Vagina (tissue), 2 donors: ENCODE results near the gene TPGS1.

ENCODE experiments used
- POLR2A ChIP-seq, 2 donors: fragments of 450-650 bp; IDR thresholded peaks; one replicate each; pipeline ENCODE4 v1.6.1; 2017; ENCODE audit warnings: antibody characterized with exemption in 2 of 2, mild to moderate bottlenecking in 2 of 2, moderate library complexity in 2 of 2
- POLR2AphosphoS5 ChIP-seq, 2 donors: sonication (generic); formaldehyde crosslinking; IDR thresholded peaks; one replicate each; pipeline ENCODE4 v1.9.0; 2017; ENCODE audit warnings: antibody characterized with exemption in 2 of 2, mild to moderate bottlenecking in 2 of 2, low read depth in 1 of 2; ENCODE audit not compliant: insufficient read depth in 1 of 2

DNA sequence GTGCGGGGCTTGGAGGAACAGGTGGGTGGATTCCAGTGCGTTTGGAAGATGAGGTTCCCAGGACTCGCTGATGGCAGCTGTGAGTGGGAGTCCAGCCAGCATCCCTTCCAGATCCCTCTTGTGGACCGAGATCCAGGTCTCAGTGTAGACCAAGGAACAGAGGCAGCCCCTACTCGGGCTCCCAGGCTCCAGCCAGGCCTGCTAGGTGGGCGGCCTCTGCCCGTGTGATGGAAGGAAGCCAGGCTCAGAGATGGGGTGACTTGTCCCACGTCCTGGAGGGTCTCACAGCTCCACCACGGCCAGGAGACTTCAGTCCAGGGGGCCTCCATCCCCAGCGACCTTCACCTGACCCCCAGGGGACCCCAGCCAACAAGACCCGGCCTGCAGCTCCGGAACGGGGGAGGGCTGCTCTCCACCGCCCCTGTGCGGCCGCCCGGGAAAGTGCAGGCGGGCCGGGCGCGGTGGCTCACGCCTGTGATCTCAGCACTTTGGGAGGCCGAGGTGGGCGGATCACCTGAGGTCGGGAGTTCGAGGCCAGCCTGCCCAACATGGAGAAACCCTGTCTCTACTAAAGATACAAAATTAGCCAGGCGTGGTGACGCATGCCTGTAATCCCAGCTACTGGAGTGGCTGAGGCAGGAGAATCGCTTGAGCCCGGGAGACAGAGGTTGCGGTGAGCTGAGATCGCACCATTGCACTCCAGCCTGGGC, 11.7 kb upstream of the TPGS1 start:
- TF ChIP-seq POLR2AphosphoS5 (IDR thresholded peaks at IDR 0.05; ENCODE audit: insufficient read depth in 1 of 2, low read depth in 1 of 2) (no peak), POLR2A (IDR thresholded peaks at IDR 0.05) (no peak)
